LNCaP clone FGC (cell line): ENCODE measurements around the gene TXLNB.

Experiments used
- DNase-seq: peaks from one replicate; pipeline ENCODE4 v3.0.0-alpha.2; 2011; ENCODE audit warnings: low read depth
- H3K4me3 ChIP-seq: 2 replicates; pipeline ENCODE4 v1.5.1; 2011; ENCODE audit warnings: mild to moderate bottlenecking, low read depth, low read length, control low read depth
- CTCF ChIP-seq: IDR thresholded peaks from 2 replicates; pipeline ENCODE4 v1.5.1; 2012; ENCODE audit warnings: mild to moderate bottlenecking; ENCODE audit not compliant: control insufficient read depth, insufficient read depth; ENCODE audit errors: extremely low read depth

TXLNB gene

GRCh38 chr6:139335447-139336210 is 43.8 kb upstream of the TXLNB start:
- no peak overlapping the region for H3K4me3 ChIP-seq
- no peak for TF ChIP-seq CTCF
- DNase-seq, result no peak

GRCh38 chr6:139334806-139335446 is 43.1 kb upstream of the TXLNB start:
- TF ChIP-seq CTCF, result no peak
- H3K4me3 ChIP-seq, result no peak overlapping the region
- DNase-seq, result no peak

GRCh38 chr6:139330826-139331500 is 39.2 kb upstream of the TXLNB start:
- no peak overlapping the region for H3K4me3 ChIP-seq
- no peak for TF ChIP-seq CTCF
- no peak for DNase-seq

GRCh38 chr6:139330306-139330705 is 38.5 kb upstream of the TXLNB start:
- TF ChIP-seq CTCF, result no peak
- DNase-seq, result no peak
- H3K4me3 ChIP-seq, result no peak overlapping the region

GRCh38 chr6:139329224-139329623 is 37.4 kb upstream of the TXLNB start:
- DNase-seq, result no peak
- no peak overlapping the region for H3K4me3 ChIP-seq
- TF ChIP-seq CTCF, result no peak

- TF ChIP-seq CTCF, result no peak
- no peak for DNase-seq
- H3K4me3 ChIP-seq, result no peak overlapping the region
Measured at GRCh38 chr6:139327038-139327437, 35.2 kb upstream of the TXLNB start.
